Ishikawa (cell line): ENCODE results near the gene IFI30.

ENCODE experiments used
- CEBPB ChIP-seq: IDR thresholded peaks from 2 replicates; pipeline ENCODE4 v1.6.1; 2012
- EP300 ChIP-seq: IDR thresholded peaks from 2 replicates; pipeline ENCODE4 v1.6.1; 2012; ENCODE audit warnings: borderline replicate concordance
- FOXM1 ChIP-seq: IDR thresholded peaks from 2 replicates; pipeline ENCODE4 v1.6.1; 2012; ENCODE audit warnings: low read depth, borderline replicate concordance
- NFIC ChIP-seq: IDR thresholded peaks from 2 replicates; pipeline ENCODE4 v1.6.1; 2012
- RAD21 ChIP-seq: IDR thresholded peaks from 2 replicates; pipeline ENCODE4 v1.6.1; 2012; ENCODE audit warnings: low read depth
- TCF12 ChIP-seq: IDR thresholded peaks from 2 replicates; pipeline ENCODE4 v1.6.1; 2012; ENCODE audit warnings: low read depth
- TEAD4 ChIP-seq: IDR thresholded peaks from 2 replicates; pipeline ENCODE4 v1.6.1; 2012
- YY1 ChIP-seq: IDR thresholded peaks from 2 replicates; pipeline ENCODE4 v1.6.1; 2012; ENCODE audit warnings: low read depth
- ZBTB7A ChIP-seq: IDR thresholded peaks from 2 replicates; pipeline ENCODE4 v1.6.1; 2012; ENCODE audit warnings: low read depth
- TF ChIP-seq, protein P1 (sequence below): IDR thresholded peaks from 2 replicates; pipeline ENCODE4 v1.6.1; 2012
- TF ChIP-seq, protein P2 (sequence below): IDR thresholded peaks from 2 replicates; pipeline ENCODE4 v1.6.1; 2012; ENCODE audit warnings: low read depth, mild to moderate bottlenecking

GRCh38 chr19:18214779-18215433, 41.3 kb downstream of the IFI30 start:
- TF ChIP-seq TCF12 (no peak), EP300 (no peak), RAD21 (no peak), ZBTB7A (no peak), YY1 (no peak), FOXM1 (no peak), TEAD4 (no peak), CEBPB (no peak), NFIC (no peak)
- TF ChIP-seq, protein P1, sequence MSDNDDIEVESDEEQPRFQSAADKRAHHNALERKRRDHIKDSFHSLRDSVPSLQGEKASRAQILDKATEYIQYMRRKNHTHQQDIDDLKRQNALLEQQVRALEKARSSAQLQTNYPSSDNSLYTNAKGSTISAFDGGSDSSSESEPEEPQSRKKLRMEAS = no peak
- TF ChIP-seq, protein P2, sequence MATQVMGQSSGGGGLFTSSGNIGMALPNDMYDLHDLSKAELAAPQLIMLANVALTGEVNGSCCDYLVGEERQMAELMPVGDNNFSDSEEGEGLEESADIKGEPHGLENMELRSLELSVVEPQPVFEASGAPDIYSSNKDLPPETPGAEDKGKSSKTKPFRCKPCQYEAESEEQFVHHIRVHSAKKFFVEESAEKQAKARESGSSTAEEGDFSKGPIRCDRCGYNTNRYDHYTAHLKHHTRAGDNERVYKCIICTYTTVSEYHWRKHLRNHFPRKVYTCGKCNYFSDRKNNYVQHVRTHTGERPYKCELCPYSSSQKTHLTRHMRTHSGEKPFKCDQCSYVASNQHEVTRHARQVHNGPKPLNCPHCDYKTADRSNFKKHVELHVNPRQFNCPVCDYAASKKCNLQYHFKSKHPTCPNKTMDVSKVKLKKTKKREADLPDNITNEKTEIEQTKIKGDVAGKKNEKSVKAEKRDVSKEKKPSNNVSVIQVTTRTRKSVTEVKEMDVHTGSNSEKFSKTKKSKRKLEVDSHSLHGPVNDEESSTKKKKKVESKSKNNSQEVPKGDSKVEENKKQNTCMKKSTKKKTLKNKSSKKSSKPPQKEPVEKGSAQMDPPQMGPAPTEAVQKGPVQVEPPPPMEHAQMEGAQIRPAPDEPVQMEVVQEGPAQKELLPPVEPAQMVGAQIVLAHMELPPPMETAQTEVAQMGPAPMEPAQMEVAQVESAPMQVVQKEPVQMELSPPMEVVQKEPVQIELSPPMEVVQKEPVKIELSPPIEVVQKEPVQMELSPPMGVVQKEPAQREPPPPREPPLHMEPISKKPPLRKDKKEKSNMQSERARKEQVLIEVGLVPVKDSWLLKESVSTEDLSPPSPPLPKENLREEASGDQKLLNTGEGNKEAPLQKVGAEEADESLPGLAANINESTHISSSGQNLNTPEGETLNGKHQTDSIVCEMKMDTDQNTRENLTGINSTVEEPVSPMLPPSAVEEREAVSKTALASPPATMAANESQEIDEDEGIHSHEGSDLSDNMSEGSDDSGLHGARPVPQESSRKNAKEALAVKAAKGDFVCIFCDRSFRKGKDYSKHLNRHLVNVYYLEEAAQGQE = no peak
